ENCODE results near the gene ERBB4. TPM values are rescaled to one million over a fixed set of nuclear protein-coding genes. Genes with fewer than 3 reads are reported as not detected.

ERBB4 gene
- total and polyA plus RNA-seq, 2 of the 8 experiments (the other 6 are each of a cell fraction or from before 2014, with no cell fraction given) = 0.34 to 1.3 TPM

DNA sequence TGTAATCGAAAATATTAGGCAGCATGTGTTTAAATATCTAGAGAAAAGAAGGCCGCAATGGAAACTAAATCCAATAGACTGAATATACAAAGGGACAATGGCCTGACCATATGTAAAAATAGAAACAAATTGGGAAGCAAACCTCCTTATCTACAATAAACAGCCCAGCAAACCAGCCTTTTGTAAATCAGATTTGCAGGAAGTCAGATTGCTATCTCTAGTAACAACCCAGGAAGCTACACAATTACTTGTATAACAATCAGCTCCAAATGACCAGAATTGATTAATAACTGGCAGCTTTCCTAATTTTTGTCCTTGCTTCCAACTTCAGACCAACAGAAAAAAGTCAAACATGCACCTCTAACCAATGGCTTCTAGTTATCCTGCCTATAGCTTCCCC lies 1122.2 kb downstream of the ERBB4 start:
- Histone ChIP-seq H3K4me1 (replicated peaks in 1 of 4; ENCODE audit: control insufficient read depth in 3 of 4, insufficient read depth in 4 of 4, low read length in 3 of 4) (no peaks in the 10 kb centered on the region), H4K8ac (ENCODE audit: extremely low read depth, insufficient read depth, low read length) (no peak overlapping the region), H3K27me3 (replicated peaks in 1 of 4; ENCODE audit: control insufficient read depth in 3 of 4, extremely low read depth in 1 of 4, insufficient read depth in 3 of 4, low read length in 3 of 4) (no peaks in the 10 kb centered on the region), H3K36me3 (ENCODE audit: control insufficient read depth in 2 of 4, insufficient read depth in 4 of 4, low read length in 3 of 4) (no peaks in the 10 kb centered on the region), H2BK20ac (ENCODE audit: low read length) (no peak overlapping the region), H3K4ac (replicated peaks; ENCODE audit: insufficient read length, low read depth, low read length) (no peak overlapping the region), H3K56ac (replicated peaks; ENCODE audit: insufficient read length, low read depth, low read length) (no peak overlapping the region), H3K27ac (ENCODE audit: low read depth, low read length) (no peak overlapping the region), H2BK5ac (ENCODE audit: low read depth, low read length) (no peak overlapping the region), H4K91ac (replicated peaks; ENCODE audit: insufficient read length, low read length) (no peak overlapping the region), H4K20me1 (replicated peaks in 1 of 2; ENCODE audit: control insufficient read depth in 1 of 2, insufficient read depth in 2 of 2, low read length in 2 of 2) (no peaks in the 10 kb centered on the region), H2BK12ac (ENCODE audit: low read depth, low read length) (no peak overlapping the region), H3K9ac (replicated peaks in 1 of 4; ENCODE audit: extremely low read depth in 1 of 4, low read depth in 3 of 4, low read length in 3 of 4) (no peak overlapping the region), H3K79me1 (ENCODE audit: low read depth, low read length) (no peaks in the 10 kb centered on the region), H3K23ac (ENCODE audit: insufficient read length) (no peak overlapping the region), H3K14ac (ENCODE audit: insufficient read length) (no peak overlapping the region), H2AFZ (ENCODE audit: low read length) (no peak overlapping the region), H3K79me2 (ENCODE audit: control insufficient read depth in 1 of 2, insufficient read depth in 2 of 2, low read length in 2 of 2) (no peaks in the 10 kb centered on the region), H2AK5ac (ENCODE audit: low read depth, low read length) (no peak overlapping the region), H3K9me3 (ENCODE audit: insufficient read depth in 2 of 2, low read depth in 1 of 2, low read length in 1 of 2) (peaks cover 0 to 4% of the 10 kb centered on the region in 2 experiments; a peak in 1 of 4 replicates), H3K18ac (ENCODE audit: extremely low read depth, low read length) (no peak overlapping the region), H2BK120ac (replicated peaks; ENCODE audit: low read depth, low read length) (no peak overlapping the region), H2BK15ac (ENCODE audit: low read length) (no peak overlapping the region), H3K4me3 (ENCODE audit: extremely low read depth in 1 of 4, insufficient read depth in 2 of 4, low read depth in 3 of 4, low read length in 4 of 4) (no peak overlapping the region), H3K23me2 (ENCODE audit: low read depth, low read length) (no peaks in the 10 kb centered on the region), H3K4me2 (ENCODE audit: insufficient read depth in 1 of 2, low read depth in 2 of 2, low read length in 2 of 2) (no peak overlapping the region), H4K5ac (ENCODE audit: insufficient read length, low read depth, low read length) (no peak overlapping the region)
- ChIA-PET POLR2A (ENCODE audit: partially characterized antibody) (no interaction called here), CTCF (ENCODE audit: partially characterized antibody) (interaction anchor here (0.7 to 1.5 kb wide), 5 partner anchors 12 to 122 kb away, joined by 3 to 5 read pairs (median 3); no protein-coding TSS in a partner anchor)
- 88% methylated on average over 2 of the region's 2 CpGs; no CpG with 5 or more reads in 1 of the 2 experiments for WGBS, 2 experiments (ENCODE audit: extremely low coverage in 1 of 2, insufficient coverage in 1 of 2, insufficient read length in 1 of 2, insufficient replicate concordance in 2 of 2, low coverage in 1 of 2, low lambda C conversion rate in 2 of 2, missing lambda C conversion rate in 1 of 2)
- FAIRE-seq = no peak
- DNase-seq (ENCODE audit: low read depth in 1 of 2, low spot score in 2 of 2) = no peak
- no peak for TF ChIP-seq CHD1 (IDR thresholded peaks at IDR 0.05; ENCODE audit: low read depth, low read length)
